Measurements from ENCODE around the gene KHSRP.
"Not testable (repeated sequence)": the region's sequence is repeated elsewhere in the genome, so short reads cannot be mapped to it uniquely, and the experiment has no call there.

KHSRP gene

DNA sequence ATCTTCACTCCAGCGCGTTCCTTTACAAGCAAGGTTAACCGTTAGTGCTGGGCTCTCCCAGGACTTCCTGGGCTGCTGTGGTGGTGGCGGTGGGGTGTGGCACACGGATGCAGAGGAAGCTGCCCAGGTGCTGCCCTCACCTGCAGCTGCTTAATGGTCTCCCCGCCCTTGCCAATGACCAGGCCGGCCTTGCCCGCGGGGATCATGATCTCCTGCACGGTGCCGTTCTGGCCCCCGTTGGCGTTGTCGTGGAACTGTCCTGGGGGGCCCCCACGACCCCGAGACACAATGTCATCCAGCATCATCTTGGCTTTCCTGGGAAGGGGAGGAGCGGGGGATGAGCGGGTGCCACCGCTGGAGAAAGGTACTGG is 6.1 kb downstream of the KHSRP start:
- DNase-seq (ENCODE audit: low read depth in 1 of 2, low spot score in 1 of 2) = no peak

DNA sequence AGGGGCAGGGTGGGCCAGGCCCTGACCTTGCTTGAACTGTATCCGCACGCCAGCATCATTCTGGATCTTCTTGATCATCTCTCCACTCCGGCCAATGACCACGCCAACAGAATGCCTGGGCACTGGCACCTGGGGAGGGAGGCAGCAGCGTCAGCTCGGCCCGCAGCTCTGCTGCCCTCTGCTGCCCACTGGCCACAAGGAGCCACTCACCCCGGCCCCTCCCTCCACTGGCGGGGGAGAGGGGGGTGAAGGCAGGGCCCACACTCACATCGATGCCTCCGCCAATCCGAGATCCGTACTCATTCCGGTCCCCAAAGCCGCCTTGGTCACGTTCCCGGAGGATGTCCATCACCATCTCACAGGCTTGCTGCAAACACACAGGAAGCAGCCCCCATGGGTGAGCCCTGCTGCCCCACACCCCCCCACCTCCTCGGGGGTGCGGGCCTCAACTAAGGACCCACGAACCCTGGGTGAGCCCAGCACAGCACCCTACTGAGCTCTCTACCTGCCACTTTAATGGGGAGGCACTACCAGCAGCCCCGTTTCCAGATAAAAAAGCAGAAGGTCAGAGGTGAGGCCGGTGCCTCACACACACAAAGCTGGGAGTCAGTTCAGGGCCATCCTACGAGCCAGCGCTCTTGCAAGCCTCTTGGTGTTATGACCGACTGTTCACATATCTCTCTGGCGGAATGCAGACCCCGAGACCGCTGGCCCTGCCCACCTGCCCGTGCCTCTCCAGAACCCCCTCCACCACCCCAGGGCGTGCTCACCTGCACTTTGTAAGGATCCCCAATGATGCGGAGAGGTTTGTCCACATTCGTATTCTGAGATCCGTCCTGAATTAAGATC is 6.7 kb downstream of the KHSRP start:
- DNase-seq (ENCODE audit: low read depth in 1 of 2, low spot score in 1 of 2) = no peak

DNA sequence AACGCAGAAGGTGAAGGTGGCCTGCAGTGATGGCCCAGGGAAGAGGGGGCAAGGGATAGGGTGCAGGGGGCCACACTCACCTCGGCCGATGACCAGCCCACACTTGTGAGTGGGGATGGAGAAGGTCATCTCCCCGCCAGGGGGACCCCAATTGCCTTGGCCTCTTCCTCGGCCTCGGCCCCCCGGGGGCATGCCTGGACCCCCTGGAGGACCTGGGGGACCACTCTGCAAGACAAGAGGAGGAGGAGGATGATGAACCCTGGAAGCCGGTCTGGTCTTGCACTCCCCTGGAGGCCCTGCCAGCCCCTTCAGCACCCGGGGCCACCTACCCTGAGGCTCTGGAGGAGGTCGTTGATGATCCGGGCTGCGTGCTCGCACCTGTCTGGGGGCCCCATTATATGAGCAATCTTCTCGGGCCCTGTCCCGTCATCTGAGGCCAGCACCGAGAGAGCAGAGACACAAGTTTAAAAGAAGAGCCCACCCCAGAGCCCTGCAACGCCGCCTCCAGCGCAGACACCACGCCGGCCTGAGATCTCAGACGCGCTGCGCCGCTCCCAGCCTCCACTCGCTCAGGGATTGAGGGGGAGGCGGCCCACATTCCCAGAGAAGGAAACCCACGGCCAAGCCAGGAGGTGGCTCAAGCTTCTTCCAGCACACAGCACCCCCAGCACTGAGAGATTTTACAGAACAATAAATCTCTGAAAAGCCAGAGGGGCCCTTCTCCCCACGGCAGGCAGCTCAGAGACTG is 7.8 kb downstream of the KHSRP start:
- no peak for DNase-seq (ENCODE audit: low read depth in 1 of 2, low spot score in 1 of 2)

DNA sequence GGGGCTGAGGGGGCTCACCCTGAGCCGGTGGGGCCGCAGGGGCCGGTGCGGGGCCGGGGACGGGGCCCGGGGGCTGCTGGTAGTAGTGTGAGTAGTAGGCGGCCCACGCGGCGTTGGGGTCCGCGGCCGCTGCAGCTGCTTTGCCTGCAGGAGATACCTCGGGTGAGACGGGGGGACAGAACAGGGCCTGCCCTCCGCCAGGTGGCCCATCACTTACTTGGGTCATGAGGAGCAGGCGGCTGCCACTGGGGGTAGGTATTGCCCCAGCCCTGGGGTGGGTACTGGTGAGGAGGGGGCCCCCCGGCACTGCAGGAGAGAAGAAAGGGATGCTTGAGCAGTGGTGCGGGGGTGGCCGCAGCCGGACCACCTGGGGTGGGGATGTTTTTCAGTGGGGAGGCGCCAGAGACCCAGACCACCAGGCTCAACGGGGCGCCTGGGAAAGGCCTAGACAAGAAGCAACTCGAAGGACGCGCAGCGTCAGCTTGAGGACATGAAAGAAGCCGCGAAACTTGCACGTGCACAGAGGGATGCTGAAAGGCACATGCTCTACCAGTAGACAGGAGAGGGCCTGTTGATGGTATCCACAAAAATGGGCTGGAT is 8.9 kb downstream of the KHSRP start:
- DNase-seq (ENCODE audit: low read depth in 1 of 2, low spot score in 1 of 2) = no peak

DNA sequence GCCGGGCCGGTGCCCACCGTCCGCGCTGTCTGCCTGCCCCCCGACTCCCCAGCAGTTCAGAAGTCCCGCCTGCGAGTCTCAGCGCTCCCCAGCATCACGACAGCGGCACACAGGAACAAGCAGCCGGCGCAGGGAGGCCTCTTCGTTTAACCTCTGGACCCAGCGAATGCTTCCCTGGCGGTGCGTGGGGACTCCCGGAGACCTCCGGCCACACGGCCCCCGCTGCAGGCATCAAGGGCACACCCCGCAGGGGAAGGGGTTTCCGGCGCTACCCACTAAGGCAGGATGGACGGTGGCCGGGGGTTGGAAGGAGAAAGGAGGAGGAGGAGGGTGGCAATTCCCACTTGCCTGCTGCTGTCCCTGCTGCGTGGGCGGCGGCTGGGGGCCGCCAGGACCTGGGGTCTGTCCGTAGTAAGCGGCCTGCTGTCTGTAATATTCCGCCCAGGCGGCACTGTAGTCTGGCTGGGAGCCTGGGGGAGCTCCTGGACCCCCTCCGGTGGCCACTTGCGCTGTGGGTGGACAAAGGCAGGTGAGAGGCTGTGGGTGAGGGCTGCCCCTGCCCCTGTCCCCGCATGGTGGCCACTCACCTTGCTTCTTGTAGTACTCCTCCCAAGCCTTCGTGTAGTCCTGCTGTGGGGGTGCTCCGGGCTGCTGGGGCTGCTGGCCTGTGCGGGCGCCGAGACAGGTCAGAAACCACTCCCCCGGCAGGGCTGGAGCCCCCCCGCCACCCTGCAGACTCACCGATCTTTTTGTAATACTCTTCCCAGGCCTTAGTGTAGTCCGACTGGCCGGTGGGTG is 9.6 kb downstream of the KHSRP start:
- no peak for DNase-seq (ENCODE audit: low read depth in 1 of 2, low spot score in 1 of 2)

DNA sequence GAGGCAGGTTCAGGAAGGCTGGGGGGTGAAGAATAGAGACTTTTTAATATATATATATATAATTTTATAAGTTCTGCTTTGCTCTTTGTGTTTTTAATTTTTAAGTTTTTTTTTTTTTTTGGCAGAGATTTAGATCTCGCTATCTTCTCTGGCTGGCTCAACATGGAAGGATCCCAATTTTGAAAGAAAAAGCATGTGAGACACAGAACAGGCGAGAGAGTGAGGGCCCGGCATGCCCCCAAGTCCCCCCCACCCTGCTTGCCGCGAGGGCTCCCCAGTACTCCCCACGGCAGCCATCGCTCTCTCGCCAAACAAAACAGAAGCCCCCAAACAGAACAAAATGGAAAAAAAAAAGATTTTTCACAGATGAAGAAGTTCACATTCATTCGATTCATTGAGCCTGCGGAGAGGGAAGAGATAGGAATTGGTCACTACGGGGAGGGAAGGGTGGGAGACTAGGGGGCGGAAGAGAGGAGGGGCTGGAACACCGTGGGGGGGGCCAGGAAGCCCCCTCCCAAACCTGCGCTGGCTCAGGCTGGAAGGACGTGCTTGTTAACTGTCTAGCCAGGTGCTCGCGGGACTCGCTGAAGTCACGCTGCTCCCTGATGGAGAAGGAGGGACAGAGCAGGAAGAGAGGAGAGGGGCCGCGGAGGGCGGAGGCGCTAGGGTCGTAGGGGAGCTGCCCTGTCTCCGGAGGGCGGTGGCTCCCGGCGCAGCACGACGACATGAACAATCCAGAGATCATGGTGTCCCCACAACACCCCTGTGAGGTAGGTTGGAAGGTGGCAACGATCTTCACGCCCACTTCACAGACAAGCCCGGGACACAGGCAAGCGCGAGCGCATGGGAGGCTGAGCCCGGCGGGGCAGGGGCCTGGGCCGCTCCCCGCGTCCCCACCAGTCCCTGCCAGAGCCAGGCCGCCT is 10.6 kb downstream of the KHSRP start:
- no peak for DNase-seq (ENCODE audit: low read depth in 1 of 2, low spot score in 1 of 2)

DNA sequence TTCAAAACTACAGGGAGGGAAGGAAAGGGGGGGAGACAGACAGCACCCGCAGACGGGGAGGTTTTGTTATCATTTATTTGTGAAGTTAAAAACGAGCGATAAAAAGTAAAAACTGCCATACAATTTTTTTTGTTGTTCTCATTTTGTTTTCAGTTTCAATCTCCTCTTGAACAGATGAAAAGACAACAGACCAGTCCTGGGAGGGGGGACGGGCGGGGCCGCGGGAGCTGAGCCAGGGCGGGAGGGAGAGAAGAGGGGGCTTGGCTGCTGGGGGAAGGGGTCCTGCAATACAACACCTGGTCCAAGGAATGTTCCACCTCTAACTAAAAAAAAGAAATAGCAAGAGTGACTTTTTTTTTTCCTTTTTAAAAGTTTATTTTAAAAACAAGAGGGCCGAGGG is 11.3 kb downstream of the KHSRP start:
- DNase-seq (ENCODE audit: low read depth in 1 of 2, low spot score in 1 of 2) = no peak

DNA sequence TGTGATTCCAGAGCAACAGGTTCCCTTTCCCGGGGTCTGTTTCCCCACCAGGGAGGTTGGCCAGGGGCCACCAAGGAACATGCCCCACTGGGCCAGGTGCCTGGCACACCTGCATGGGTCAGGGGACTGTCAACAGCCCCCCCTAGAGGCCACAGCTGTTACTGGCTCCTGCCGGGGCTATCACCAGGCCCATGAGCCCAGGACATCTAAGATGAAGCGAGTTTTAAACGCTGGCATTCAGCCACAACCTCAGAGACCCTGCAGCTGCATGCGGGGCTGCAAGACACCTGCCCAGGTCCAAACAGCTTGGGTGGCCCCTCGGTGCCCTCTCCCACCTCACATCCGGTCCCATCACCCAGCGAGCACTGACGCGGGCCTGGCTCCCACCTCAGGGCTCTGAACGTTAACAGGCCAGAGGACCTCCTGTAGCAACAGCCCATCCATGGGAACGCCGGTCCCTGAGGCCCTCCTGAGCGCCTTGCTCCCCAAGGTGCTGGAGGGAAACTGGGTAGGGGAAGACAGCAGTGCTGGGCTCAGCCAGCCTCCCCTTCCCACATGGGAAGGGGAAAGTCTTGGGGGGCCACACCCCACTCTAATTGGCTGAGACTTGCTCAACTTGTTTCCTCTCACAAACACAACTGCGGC is 12.0 kb downstream of the KHSRP start:
- peak in 1 of 2 donors; percentile 41 for DNase-seq (ENCODE audit: low read depth in 1 of 2, low spot score in 1 of 2)

DNA sequence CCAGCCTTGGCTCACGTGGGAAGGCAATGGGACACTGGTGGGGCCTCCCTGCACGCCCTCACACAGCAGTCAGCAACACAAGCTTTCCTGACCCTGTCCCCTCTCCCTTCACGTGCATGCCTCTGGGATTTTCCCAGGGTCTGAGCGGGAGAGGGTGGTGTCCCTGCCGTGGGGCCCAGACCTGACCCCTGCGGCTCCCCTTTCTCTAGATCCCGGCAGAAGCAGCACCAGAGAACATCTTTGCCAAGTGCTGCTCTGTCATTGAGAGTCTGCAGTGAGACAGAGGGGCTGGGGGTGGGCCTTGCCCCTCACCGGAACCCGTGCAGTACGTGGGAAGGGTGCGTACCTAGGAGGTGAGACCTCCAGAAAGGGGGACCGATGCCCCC is 12.6 kb downstream of the KHSRP start:
- DNase-seq (ENCODE audit: low read depth in 1 of 2, low spot score in 1 of 2) = no peak

DNA sequence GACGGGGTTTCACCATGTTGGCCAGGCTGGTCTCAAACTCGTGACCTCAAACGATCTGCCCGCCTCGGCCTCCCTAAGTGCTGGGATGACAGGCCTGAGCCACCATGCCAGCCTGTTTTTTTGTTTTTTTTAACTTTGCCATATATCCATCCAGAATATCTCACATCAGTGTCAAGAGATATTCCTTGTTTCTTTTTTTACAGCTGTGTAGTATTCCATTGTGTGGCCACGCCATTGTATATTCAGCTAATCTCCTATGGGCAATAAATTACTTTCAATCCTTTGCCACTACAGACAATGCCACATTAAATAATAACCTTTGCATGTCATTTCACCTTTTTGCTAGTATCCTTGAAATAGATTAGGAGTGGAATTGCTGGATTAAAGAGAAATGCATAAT is 15.3 kb downstream of the KHSRP start:
- DNase-seq (ENCODE audit: low read depth in 1 of 2, low spot score in 1 of 2) = no peak

DNA sequence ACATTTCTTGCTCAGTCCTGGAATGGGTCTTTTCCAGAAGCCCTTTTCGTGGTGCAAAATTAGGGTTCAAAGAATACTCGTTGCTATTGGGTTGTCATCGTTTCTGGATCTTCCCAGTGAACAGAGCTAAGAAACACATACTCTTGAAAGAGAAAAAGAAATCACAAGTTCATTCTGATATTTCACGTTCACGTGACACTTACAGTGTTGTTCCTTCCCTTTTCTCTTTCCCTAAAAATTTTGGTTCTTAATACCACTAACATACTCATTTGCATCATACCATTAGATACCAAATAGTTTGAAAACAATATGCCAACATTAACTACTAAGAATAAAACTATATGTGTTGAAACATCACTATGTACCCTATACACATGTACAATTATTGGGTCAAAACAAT is 18.2 kb downstream of the KHSRP start:
- no peak for DNase-seq (ENCODE audit: low read depth in 1 of 2, low spot score in 1 of 2)

DNA sequence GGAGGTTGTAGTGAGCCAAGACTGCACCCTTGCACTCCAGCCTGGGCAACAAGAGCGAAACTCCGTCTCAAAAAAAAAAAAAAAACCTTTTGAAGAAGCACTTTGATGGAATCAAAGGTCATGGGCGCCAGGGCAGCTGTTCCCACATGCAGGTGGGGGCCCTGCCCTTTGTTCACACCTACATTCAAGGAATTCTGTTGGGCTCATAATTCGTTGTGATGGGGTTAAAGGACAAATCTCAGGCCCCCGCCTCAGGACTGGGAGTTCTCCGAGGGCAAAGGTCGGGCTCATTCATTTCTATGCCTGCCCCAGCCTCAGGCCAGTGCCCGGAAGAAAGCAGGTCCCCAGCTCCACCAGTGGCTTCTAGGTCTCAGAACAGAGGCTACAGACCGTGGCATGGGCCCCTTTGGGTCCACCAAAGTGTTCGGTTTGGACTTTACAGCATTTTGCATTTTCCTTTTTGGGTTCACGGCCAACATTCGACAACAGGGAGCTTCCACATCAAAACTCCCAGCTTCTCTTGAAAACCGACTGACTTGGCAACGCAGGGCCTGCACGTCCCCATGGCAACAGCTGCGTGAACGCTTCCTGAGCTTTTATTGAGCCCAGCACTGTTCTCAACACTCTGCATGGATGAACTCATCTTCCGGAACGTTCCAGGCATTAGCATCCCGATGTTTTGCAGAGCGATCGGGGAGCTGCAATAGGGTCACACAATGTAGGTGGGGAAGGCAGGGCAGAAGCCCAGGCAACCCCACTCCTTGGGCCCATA is 21.6 kb downstream of the KHSRP start:
- DNase-seq (ENCODE audit: low read depth in 1 of 2, low spot score in 1 of 2) = no peak

DNA sequence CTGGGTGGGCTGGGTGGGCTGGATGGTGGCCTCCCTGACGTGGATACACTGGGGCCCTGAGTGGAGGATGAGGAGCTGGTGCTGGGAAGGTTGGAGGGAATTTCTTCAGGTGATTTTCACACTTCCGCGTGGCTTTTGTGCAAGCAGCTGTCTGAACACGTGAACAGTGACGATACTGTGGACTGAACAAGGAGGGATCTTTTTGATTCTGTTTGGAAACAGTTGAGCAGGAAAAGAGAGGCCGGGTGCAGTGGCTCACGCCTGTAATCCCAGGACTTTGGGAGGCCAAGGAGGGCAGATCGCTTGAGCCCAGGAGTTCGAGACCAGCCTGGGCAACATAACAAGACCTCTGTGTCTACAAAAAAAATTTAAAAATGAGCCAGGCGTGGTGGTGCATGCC is 22.6 kb downstream of the KHSRP start:
- DNase-seq (ENCODE audit: low read depth in 1 of 2, low spot score in 1 of 2) = no peak

DNA sequence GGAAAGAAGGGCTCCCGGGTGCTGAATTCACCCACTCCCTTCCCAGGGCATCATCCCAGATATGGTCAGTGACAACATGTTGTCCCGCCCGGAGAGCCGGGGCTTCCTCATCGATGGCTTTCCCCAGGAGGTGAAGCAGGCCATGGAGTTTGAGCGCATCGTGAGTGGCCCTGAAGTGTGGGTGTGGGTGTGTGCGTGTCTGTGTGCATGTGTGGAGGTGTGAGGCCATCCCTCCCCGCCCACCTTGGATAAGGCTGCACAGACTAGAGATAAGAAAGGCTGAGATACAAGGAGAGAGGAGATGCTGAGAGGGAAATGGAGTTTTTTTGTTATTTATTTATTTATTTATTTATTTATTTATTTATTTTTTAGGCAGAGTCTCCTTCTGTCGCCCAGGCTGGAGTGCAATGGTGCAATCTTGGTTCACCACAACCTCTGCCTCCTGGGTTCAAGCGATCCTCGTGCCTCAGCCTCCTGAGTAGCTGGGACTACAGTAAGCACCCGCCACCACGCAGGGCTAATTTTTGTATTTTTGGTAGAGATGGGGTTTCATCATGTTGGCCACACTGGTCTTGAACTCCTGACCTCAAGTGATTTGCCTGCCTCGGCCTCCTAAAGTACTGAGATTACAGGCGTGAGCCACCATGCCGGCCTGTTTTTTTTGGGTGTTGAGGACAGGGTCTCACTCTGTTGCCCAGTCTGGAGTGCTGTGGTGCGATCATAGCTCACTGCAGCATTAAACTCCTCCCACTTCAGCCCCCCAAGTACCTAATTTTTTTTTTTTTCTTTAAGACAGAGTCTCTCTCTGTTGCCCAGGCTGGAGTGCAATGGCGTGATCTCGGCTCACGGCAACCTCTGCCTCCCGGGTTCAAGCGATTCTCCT is 24.3 kb downstream of the KHSRP start:
- DNase-seq (ENCODE audit: low read depth in 1 of 2, low spot score in 1 of 2) = not testable (repeated sequence)

DNA sequence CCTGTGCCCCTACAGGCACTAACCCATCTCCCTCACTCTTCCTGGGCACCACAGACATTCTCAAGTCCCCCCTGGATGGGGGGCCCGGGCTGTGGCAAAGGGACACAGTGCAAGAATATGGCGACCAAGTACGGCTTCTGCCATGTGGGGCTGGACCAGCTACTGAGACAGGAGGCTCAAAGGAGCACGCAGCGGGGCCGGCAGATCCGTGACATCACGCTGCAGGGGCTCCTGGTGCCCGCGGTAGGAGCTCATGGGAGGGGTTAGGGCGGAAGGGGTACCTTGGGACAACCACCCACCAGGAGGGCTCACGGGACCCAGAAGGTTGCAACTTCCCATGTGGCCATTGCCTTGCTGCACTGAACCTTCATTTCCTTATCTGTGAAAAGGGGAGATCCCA is 28.3 kb downstream of the KHSRP start:
- no peak for DNase-seq (ENCODE audit: low read depth in 1 of 2, low spot score in 1 of 2)

DNA sequence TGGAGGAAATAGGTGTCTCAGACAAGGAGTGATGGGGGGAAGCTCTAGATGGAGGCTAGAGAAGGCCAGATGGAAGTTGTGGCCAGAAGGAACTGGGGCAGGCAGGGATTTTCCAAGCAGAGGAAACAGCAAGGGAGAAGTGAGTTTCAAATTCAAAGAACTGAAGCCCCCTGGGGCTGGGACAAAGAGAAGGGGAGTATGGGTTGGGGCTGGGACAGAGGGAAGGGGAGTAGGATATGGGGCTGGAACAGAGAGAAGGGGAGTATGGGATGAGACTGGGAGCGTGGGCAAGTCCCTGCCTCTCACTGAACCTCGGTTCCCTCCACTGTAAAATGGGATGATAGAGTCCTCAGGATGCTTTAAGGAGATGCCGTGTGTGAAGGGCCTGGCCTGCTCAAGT is 29.8 kb downstream of the KHSRP start:
- DNase-seq (ENCODE audit: low read depth in 1 of 2, low spot score in 1 of 2) = no peak

DNA sequence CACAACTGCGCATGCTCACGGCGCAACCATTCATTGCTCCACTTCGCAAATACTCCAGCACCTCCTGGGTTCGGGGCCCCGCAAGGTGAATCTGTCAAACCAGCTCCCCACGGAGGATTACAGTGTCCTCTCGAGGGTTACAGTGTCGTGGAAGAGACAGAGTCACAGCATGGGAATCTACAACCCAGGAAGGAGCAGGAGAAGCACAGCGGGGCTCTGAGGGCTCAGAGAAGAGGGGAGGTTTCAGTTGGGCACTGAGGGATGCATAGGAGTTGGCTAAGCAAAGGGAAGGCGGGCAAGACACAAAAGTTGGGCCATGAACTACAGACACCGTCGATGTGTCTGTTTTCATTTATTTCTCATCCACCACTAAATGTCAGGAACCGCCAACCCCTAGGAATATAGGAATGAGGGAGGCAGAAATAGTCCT is 30.6 kb downstream of the KHSRP start:
- peak; percentile 44 to 61 for DNase-seq (ENCODE audit: low read depth in 1 of 2, low spot score in 1 of 2)
